Stimulated activated CD4-positive, alpha-beta T cell treated with anti-CD3 and anti-CD28 coated beads, Interleukin-12 subunit alpha, Interleukin-12 subunit beta, amount 100 ng/mL, for 4 hours (primary cell): ENCODE results near the gene POLR3GL.
"Not testable (repeated sequence)": the region's sequence is repeated elsewhere in the genome, so short reads cannot be mapped to it uniquely, and the experiment has no call there.

Experiments used
- DNase-seq: peaks from one replicate; pipeline ENCODE4 v3.0.0-alpha.2; 2020

POLR3GL gene

GRCh38 chr1:146021622-146022402 lies 57.3 kb downstream of the POLR3GL start, which contains the start of gene HJV:
Gene HJV, minus strand, starts transcription at chr1:146021735. Its CDS starts 1,504 bp downstream, at chr1:146020231.
- DNase-seq, result no peak

- no peak for DNase-seq
Measured at GRCh38 chr1:146022403-146023127, 58.1 kb downstream of the POLR3GL start.

- DNase-seq, result not testable (repeated sequence)
Measured at GRCh38 chr1:146025787-146026495, 61.5 kb downstream of the POLR3GL start.

GRCh38 chr1:146026650-146027049 lies 62.2 kb downstream of the POLR3GL start:
- DNase-seq, result not testable (repeated sequence)
